ENCODE data around the gene HFE.
A peak's percentile ranks its signal among the peaks of the same experiment; 100 is the strongest.

The HFE gene

DNA sequence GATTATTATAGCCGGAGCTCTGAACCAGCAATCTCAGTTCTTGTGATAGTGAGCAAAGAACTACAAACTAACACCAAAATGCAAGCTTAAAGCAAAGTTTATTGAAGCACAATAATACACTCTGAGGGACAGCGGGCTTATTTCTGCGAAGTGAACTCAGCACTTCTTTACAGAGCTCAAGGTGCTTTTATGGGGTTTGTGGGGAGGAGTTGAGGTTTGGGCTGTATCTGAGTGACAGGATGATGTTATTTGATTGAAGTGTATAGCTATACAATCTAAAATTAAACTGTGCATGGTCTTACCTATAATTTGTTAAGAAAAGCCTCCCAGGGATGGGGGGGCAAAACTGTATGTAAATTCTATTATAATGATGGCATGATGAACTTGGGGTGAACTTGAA is 1.0 kb upstream of the HFE start:
- no peaks in the 10 kb centered on the region for H3K27me3 ChIP-seq (ENCODE audit: insufficient read depth, poor library complexity, severe bottlenecking)
- DNase-seq (ENCODE audit: low spot score) (no peak), ATAC-seq (ENCODE audit: low read depth) (no peak)
- H3K36me3 ChIP-seq (ENCODE audit: low read depth), result no peaks in the 10 kb centered on the region
- H3K4me1 ChIP-seq (ENCODE audit: insufficient read depth, poor library complexity, severe bottlenecking), result peaks cover 3% of the 10 kb centered on the region
- H3K4me3 ChIP-seq (ENCODE audit: severe bottlenecking), result no peak overlapping the region
- H3K9me3 ChIP-seq (ENCODE audit: severe bottlenecking), result no peaks in the 10 kb centered on the region
- H3K27ac ChIP-seq (ENCODE audit: poor library complexity, severe bottlenecking), result no peak overlapping the region
- TF ChIP-seq, protein P1, sequence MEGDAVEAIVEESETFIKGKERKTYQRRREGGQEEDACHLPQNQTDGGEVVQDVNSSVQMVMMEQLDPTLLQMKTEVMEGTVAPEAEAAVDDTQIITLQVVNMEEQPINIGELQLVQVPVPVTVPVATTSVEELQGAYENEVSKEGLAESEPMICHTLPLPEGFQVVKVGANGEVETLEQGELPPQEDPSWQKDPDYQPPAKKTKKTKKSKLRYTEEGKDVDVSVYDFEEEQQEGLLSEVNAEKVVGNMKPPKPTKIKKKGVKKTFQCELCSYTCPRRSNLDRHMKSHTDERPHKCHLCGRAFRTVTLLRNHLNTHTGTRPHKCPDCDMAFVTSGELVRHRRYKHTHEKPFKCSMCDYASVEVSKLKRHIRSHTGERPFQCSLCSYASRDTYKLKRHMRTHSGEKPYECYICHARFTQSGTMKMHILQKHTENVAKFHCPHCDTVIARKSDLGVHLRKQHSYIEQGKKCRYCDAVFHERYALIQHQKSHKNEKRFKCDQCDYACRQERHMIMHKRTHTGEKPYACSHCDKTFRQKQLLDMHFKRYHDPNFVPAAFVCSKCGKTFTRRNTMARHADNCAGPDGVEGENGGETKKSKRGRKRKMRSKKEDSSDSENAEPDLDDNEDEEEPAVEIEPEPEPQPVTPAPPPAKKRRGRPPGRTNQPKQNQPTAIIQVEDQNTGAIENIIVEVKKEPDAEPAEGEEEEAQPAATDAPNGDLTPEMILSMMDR (IDR thresholded peaks at IDR 0.05; ENCODE audit: poor library complexity, severe bottlenecking), result no peak

DNA sequence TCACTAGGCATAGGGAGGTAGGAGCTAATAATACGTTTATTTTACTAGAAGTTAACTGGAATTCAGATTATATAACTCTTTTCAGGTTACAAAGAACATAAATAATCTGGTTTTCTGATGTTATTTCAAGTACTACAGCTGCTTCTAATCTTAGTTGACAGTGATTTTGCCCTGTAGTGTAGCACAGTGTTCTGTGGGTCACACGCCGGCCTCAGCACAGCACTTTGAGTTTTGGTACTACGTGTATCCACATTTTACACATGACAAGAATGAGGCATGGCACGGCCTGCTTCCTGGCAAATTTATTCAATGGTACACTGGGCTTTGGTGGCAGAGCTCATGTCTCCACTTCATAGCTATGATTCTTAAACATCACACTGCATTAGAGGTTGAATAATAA is 1.1 kb downstream of the HFE start:
- H3K36me3 ChIP-seq (ENCODE audit: low read depth), result no peaks in the 10 kb centered on the region
- no peak for ATAC-seq (ENCODE audit: low read depth)
- peak overlapping the region; percentile 39 for H3K27ac ChIP-seq (ENCODE audit: poor library complexity, severe bottlenecking)
- TF ChIP-seq, protein P1 (IDR thresholded peaks at IDR 0.05; ENCODE audit: poor library complexity, severe bottlenecking), result no peak
- no peaks in the 10 kb centered on the region for H3K27me3 ChIP-seq (ENCODE audit: insufficient read depth, poor library complexity, severe bottlenecking)
- no peaks in the 10 kb centered on the region for H3K9me3 ChIP-seq (ENCODE audit: severe bottlenecking)
- peaks cover 3% of the 10 kb centered on the region for H3K4me1 ChIP-seq (ENCODE audit: insufficient read depth, poor library complexity, severe bottlenecking)
- H3K4me3 ChIP-seq (ENCODE audit: severe bottlenecking), result no peak overlapping the region
- no peak for DNase-seq (ENCODE audit: low spot score)

DNA sequence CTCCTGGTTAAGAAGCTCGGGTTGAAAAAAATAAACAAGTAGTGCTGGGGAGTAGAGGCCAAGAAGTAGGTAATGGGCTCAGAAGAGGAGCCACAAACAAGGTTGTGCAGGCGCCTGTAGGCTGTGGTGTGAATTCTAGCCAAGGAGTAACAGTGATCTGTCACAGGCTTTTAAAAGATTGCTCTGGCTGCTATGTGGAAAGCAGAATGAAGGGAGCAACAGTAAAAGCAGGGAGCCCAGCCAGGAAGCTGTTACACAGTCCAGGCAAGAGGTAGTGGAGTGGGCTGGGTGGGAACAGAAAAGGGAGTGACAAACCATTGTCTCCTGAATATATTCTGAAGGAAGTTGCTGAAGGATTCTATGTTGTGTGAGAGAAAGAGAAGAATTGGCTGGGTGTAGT is 2.0 kb downstream of the HFE start:
- H3K27me3 ChIP-seq (ENCODE audit: insufficient read depth, poor library complexity, severe bottlenecking), result no peaks in the 10 kb centered on the region
- H3K9me3 ChIP-seq (ENCODE audit: severe bottlenecking), result no peaks in the 10 kb centered on the region
- TF ChIP-seq, protein P1 (IDR thresholded peaks at IDR 0.05; ENCODE audit: poor library complexity, severe bottlenecking), result no peak
- ATAC-seq (ENCODE audit: low read depth), result no peak
- no peak for DNase-seq (ENCODE audit: low spot score)
- H3K36me3 ChIP-seq (ENCODE audit: low read depth), result no peaks in the 10 kb centered on the region
- peaks cover 3% of the 10 kb centered on the region for H3K4me1 ChIP-seq (ENCODE audit: insufficient read depth, poor library complexity, severe bottlenecking)
- H3K4me3 ChIP-seq (ENCODE audit: severe bottlenecking), result no peak overlapping the region
- H3K27ac ChIP-seq (ENCODE audit: poor library complexity, severe bottlenecking), result no peak overlapping the region

DNA sequence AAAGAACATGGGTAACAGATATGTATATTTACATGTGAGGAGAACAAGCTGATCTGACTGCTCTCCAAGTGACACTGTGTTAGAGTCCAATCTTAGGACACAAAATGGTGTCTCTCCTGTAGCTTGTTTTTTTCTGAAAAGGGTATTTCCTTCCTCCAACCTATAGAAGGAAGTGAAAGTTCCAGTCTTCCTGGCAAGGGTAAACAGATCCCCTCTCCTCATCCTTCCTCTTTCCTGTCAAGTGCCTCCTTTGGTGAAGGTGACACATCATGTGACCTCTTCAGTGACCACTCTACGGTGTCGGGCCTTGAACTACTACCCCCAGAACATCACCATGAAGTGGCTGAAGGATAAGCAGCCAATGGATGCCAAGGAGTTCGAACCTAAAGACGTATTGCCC is 5.2 kb downstream of the HFE start:
- no peak overlapping the region for H3K4me3 ChIP-seq (ENCODE audit: severe bottlenecking)
- DNase-seq (ENCODE audit: low spot score) (no peak), ATAC-seq (ENCODE audit: low read depth) (no peak)
- H3K27me3 ChIP-seq (ENCODE audit: insufficient read depth, poor library complexity, severe bottlenecking), result no peaks in the 10 kb centered on the region
- H3K9me3 ChIP-seq (ENCODE audit: severe bottlenecking), result no peaks in the 10 kb centered on the region
- TF ChIP-seq, protein P1 (IDR thresholded peaks at IDR 0.05; ENCODE audit: poor library complexity, severe bottlenecking), result no peak
- H3K36me3 ChIP-seq (ENCODE audit: low read depth), result no peaks in the 10 kb centered on the region
- no peak overlapping the region for H3K27ac ChIP-seq (ENCODE audit: poor library complexity, severe bottlenecking)
- H3K4me1 ChIP-seq (ENCODE audit: insufficient read depth, poor library complexity, severe bottlenecking), result peaks cover 3% of the 10 kb centered on the region

DNA sequence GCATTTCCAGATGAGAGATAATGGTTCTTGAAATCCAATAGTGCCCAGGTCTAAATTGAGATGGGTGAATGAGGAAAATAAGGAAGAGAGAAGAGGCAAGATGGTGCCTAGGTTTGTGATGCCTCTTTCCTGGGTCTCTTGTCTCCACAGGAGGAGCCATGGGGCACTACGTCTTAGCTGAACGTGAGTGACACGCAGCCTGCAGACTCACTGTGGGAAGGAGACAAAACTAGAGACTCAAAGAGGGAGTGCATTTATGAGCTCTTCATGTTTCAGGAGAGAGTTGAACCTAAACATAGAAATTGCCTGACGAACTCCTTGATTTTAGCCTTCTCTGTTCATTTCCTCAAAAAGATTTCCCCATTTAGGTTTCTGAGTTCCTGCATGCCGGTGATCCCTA is 6.8 kb downstream of the HFE start:
- DNase-seq (ENCODE audit: low spot score), result no peak
- Histone ChIP-seq H3K27ac (ENCODE audit: poor library complexity, severe bottlenecking) (no peak overlapping the region), H3K4me3 (ENCODE audit: severe bottlenecking) (no peak overlapping the region), H3K36me3 (ENCODE audit: low read depth) (no peaks in the 10 kb centered on the region), H3K4me1 (ENCODE audit: insufficient read depth, poor library complexity, severe bottlenecking) (no peaks in the 10 kb centered on the region), H3K27me3 (ENCODE audit: insufficient read depth, poor library complexity, severe bottlenecking) (no peaks in the 10 kb centered on the region), H3K9me3 (ENCODE audit: severe bottlenecking) (no peaks in the 10 kb centered on the region)
- ATAC-seq (ENCODE audit: low read depth), result no peak
- TF ChIP-seq, protein P1 (IDR thresholded peaks at IDR 0.05; ENCODE audit: poor library complexity, severe bottlenecking), result no peak

Data from RWPE2 (cell line).